DLD1 (cell line): ENCODE data around the gene DUSP7.

Source experiments
- in situ Hi-C: cut with HindIII; loops from 2 replicates; pipeline ENCODE4 v1.10.0; 2017; ENCODE audit warnings: low sequenced_read_pairs

The DUSP7 gene, protein sequence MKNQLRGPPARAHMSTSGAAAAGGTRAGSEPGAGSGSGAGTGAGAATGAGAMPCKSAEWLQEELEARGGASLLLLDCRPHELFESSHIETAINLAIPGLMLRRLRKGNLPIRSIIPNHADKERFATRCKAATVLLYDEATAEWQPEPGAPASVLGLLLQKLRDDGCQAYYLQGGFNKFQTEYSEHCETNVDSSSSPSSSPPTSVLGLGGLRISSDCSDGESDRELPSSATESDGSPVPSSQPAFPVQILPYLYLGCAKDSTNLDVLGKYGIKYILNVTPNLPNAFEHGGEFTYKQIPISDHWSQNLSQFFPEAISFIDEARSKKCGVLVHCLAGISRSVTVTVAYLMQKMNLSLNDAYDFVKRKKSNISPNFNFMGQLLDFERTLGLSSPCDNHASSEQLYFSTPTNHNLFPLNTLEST

DNA sequence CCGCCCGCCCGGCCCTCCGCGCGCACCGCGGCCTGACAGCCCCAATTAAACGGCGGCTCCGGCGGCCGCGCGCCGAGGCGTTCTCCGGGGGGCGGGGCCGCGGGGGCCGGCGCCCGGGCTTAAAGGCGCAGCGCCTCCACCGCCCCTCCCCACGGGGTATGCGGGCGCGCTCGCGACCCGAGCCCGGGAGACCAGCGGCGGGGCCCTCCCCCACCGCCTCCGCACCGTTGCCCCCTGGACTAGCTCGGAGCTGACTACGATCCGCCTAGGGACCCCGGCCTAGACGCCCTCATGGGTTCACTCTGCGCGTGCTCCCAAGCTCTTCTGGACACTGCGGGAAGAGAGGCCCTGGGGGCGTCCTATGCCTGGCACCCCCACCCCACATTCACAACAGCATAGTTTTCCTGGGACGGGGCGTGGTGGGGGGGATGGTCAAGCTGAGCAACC, at the start of gene DUSP7:
Gene DUSP7, minus strand, starts transcription at position 51 of the 447 bp plus-strand sequence. CDS start 205 bp downstream, outside the sequence.
- in situ Hi-C loops, result no loop called here

DNA sequence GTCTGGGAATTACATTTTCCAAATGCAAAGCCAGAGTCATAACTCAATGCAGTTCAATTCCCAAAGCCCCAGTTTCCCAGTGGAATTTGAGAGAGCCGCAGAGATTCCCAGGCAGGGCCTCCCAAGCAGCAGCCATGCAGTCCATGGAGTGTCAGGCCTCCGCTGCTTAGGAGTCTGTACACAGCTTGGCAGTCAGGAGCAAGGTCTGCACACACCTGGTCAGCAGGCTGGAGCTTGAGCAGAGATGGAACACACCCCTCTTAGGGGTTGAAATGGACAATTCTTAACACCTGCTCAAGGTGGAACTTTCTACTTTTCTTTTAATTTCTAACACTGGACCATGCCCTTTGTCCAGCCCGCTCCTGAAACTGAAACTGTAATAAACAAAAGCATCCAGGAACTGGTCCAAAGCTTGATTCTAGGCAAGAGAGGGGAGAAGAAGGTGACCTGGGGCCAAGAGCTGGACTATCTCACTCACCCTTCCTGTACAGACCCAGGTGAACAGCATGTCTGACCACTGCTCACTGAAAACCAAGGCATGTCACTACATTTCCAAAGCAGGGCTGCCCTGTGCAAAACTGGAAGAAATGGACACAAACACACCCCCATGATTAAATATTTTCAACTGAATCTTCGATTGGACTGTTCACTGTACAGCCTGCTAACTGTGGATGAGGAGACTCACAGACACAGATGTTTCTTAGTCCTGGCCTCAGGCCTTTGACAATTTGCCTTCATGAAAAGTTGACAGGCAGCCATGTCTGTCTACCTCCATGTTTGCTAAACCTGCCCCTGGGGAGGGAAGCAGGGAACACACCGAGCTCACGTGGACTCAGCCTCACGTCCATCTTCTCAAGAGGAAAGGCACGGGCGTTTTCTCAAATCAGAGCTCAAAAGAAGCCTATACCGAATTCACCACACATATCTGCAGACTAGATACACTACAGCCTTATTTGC, 48.6 kb upstream of the DUSP7 start:
- in situ Hi-C loops, result loop anchor here (10.0 kb wide), 1 partner anchor 110 kb away; the partner anchor contains the start of gene RPL29

DNA sequence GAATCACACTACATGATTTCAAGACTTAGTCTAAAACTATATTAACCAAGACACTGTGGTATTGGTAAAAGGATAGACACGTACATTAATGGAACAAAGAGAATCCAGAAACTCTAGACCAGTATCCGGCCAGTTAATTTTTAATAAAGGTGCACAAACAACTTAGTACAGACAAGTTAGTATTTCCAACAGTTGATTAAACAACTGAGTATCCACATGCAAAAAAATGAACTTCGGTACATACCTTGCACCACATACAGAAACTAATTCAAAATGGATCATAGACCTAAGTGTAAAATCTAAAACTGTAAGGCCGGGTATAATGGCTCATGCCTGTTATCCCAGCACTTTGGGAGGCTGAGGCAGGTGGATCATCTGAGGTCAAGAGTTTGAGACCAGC, 46.6 kb upstream of the DUSP7 start:
- in situ Hi-C loops, result loop anchor here (10.0 kb wide), 1 partner anchor 108 kb away; the partner anchor contains the start of gene RPL29

DNA sequence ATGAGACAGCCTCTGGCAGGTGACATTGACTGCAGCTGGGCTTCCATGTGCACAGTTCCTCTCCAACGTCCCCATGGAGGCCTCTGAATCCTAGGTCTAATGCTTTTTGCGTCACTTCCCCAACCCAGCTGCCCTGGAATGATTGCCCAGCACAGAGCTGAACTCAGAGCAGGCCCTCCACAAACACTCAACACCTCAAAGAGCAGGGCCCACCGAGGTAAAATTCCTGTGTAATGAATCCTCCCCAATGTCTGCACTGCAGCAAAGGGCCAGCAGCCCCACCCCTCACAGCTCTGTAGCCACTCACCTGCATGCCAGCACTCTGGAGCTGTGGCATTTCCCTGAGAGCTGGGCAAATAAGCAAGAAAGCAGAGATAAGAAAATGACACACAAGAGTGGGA, 42.6 kb upstream of the DUSP7 start:
- in situ Hi-C loops, result no loop called here

DNA sequence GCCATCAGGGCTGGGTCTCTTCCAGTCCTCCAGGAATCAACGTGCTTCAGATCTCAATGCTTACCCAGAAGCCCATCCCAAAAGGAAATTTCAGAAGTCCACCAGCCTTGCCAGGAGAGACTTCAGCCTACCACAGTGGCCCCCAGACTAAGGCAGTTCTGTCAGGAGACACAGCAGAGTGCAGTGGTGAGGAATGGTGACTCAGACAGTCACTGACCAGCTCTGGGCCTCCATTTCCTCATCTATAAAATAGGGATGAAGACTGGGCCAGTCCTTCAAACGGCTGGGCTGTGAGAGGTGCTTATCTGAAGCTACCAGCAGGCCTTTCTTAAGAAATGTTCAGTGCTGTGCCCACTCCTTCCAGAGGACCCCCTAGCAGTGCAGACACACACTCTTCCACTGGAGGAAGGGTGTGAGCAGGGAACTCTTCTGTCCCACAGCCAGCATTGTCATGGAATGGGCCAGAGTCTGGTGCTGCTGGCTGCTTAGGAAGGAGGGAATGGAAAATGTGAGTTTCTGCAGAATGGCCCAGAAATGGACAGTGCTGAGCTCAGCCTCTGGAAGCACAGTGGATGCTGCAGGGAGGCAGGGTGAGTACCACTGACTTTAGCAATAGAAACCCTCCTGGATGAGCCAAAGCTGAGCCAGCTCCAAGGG, 41.6 kb upstream of the DUSP7 start:
- in situ Hi-C loops, result no loop called here

DNA sequence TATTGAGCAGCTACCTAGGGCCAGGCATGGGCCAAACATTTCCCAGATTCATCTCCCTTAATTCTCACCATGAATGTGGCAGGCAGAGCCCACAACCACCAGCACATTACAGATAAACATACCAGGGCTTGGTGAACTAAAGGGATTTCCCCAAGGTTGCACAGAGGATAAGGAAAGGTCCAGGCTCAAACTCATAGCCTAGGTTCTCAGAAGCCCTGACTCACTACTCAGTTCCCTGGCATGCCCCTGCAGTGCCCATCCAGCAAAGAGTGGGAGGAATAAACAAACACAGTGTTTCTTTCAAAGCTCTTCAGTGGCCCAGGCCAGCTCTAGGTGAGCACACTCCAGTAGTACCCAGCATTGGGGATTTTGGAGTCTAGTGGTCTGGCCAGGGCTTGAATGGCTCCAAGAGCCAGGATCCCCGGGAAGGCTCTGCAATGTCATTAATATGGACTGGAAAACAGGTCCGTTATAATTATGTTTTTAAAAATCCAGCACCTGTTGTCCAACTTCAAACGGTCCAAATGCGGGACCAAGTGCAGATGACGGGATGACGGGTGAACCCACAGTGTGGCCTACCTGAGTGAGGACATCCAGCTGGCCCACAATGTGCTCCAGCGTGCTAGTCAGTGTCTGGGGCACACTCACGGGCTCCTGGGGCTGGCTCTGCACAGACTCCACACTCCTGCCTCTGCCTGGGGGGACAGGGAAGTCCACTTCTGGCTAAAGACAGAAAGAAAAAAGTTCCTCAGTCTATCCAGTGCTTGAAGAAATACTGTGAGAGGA, 39.8 kb upstream of the DUSP7 start:
- in situ Hi-C loops, result no loop called here

DNA sequence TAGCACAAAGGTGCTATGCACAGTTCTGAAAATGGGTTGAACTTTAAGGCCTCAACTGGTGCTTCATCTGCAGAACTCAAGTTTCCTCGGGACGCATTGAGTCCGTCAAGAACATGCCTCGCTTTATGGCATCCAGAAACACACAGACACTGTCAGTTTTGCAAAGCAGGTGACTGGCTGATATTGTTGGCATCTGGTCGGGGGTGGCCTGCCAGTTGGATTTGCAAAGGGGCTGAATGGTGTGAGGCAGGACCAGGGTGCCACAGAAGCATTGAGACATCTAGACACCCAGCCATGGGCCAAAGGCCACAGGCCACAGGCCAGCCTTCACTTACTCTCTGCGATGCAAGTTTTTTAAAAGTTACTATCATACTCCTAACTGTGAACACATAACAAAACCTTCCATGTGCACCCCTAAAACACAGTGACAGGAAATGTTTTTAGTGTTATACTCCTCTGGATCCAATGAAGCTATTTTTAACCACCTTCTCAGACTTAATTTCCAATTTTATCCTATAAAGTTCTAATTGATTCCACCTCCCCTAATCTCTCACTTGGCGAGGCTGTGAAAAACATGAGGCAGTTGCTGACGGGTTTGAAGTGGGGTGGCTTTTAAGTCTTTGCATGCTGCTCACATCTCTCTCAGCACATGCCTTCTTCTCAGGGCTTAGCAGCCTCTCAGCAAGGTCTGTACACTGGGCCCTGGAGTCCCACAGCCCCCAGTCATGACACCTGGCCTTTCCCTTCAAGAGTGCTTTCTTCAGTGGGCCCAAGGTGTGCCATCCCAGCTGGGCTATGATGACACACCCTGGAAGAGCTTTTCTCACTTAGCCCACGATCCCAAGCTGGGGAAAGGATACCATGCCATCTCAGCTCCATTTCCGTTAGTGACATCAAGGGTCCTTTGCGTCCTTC, 38.5 kb upstream of the DUSP7 start:
- in situ Hi-C loops, result loop anchor here (5.0 kb wide), 1 partner anchor 87 kb away; no protein-coding TSS in a partner anchor

DNA sequence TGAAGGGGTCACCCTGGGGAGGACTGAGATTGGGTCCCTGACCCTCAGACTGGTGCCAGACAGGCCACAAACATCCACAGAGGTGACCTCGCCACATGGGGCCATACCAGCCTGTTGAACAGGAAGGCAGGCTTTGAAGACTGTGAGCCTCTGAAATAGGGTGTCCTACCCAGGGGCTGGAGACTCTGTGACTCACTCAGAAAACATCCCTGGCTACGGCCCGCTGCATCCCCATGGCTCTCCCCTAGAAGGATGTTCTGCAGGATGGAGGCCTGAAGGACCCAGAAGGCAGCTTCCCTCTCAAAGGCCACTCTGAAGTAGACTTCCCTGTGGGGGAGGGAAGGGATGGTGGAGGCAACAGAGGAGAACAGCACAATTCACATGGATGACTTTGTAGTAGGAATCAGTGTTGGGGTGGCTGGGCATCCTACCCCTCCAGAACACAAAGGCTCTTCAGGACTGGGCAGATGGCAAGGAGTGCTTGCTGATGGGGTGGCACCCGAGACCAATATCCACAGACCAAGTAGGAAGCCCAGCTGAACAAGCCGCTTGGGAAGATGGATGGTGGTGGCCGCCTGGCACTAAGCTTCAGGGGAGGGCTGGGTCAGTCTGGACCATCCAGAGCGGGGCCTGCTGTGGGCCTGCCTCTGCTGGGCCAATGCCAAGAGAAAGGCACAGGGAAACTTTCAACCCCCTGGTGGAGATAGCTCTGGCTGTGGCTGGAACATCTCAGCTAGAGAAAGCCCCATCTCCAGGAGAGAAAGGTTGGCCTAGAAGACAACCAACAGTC, 37.6 kb upstream of the DUSP7 start:
- in situ Hi-C loops, result loop anchor here (5.0 kb wide), 1 partner anchor 88 kb away; no protein-coding TSS in a partner anchor

DNA sequence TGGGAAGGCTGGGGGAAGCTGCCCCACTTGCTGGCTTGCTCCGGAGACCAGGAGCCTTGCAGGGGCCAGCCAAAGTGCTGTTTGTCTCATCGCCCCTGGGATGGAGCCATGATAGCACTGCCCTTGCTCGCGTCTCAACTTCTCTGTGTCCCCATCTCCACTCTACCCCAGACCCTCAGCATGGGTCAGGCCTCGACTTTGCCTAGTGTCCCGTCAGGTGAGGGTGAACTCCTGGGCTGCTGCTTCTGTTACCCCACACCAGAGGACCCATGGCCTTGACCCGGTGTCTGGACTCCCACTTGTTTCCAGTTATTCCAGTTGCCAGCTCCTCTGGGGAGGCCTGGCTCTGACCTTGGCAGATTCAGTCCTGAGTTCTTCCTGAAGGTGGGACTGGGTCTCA, 36.5 kb upstream of the DUSP7 start:
- in situ Hi-C loops, result loop anchor here (5.0 kb wide), 1 partner anchor 89 kb away; no protein-coding TSS in a partner anchor

DNA sequence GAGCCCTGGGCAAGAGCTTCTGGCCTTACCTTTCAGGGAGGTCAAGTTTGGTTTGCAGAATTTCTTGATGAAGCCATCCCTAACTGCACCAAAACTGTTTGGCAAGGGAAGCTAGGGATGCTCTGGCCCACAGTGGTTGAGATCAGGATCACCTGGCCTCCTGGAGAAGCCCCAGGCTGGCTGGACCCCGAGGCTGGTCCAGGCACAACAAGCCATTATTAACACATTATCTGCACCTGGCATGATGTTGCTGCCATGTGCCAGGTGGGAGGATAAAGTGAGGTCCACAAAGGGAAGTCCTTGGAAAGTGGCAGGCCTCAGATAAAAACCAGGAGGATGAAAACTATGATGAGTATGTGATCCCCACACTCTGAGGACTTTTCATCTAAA, 35.9 kb upstream of the DUSP7 start:
- in situ Hi-C loops, result loop anchor here (5.0 kb wide), 1 partner anchor 90 kb away; no protein-coding TSS in a partner anchor

DNA sequence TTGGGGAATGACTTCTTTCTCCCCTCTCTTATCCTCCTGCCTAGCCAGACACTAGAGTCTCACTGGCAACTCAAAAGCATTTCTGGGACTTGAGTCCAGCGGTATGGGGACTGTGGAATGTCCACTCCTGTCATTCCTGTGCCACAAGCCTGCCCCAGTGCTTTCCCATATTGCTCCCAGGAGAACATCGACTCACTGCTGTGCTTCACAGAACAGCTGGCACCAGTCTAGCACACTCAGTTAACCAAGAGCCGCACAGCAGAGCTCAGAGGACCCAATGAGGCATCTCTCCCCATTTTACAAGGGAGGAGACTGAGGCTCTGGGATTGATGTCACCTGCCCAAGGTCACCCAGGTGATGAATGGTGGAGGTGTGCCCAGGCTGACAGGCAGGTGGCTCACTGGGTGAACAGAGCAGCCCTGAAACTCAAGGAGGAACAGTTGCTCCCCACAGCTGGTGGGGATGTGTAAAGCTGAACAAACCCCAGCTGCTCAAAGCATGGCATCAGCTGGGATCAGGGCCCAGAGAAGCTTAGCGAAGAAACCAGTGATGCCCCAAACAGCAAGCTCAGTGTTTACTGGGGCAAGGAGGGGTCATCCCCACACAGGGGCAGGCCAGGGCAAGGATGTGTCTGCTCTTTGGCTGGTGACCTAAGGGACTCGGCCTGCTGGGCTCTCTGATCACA, 35.4 kb upstream of the DUSP7 start:
- in situ Hi-C loops, result loop anchor here (5.0 kb wide), 1 partner anchor 91 kb away; no protein-coding TSS in a partner anchor

DNA sequence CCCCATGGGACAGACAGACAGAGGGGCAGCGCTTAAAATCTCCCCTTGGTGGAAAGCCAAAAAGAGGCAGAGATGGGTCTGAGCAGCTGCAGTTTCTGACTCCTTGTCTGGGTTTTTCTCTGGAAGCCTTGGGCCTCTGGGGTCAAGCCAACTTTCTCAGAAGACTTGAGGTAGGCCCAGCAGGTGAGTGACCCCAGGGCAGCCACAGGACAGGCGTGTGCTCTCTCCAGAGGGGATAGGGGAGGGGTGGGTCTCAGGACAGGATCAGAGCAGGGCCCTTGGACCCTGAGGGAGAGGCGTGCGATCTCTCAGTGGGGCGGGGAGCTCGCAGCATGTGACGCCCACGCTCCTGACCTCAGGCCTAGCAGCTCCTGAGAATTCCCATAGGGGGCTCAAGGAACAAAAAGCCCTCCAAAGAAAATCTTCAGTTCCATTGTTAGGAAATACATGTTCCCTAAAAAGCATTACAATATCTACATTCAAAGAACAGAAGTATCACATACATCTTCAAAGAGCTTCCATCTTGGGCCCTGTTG, 34.6 kb upstream of the DUSP7 start:
- in situ Hi-C loops, result loop anchor here (5.0 kb wide), 1 partner anchor 91 kb away; no protein-coding TSS in a partner anchor

DNA sequence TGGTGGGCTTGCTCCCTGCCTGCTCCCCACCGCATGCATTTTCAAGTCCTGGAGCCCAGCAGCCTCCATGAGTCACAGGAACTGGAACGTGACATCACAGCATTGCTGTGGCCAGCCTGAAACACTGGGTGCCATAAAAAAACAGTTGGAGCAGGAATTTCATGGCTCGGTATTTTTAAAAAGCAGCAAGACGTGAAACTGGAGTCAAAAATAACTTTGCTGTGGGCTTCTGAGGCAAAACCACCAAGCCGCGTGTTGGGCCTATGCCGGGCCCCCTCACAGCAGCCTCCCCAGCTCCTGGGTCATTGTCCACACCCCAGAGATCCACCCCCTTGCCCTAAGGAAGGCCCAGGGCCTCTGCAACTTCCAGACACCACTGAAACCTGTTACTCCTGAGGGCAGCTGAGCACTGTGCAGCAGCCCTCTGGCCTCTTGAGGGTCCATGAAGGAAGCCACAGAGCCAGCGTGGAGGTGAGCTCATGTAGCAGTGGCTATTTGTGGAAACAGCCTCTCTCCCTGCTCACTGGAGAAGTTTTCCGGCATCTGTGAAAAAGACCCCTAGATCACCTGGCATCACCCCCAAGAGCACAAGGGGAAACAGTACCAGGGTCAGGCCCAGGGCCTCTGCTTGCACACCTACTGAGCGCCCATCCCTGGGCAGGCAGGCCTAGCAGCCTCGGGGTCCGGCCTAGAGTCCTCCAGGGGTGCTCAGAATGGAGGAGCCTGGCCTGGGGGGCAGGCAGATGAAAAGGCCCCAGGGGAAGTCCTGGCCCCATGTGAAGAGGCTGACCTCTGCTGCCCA, 34.0 kb upstream of the DUSP7 start:
- in situ Hi-C loops, result loop anchor here (5.0 kb wide), 1 partner anchor 92 kb away; no protein-coding TSS in a partner anchor

DNA sequence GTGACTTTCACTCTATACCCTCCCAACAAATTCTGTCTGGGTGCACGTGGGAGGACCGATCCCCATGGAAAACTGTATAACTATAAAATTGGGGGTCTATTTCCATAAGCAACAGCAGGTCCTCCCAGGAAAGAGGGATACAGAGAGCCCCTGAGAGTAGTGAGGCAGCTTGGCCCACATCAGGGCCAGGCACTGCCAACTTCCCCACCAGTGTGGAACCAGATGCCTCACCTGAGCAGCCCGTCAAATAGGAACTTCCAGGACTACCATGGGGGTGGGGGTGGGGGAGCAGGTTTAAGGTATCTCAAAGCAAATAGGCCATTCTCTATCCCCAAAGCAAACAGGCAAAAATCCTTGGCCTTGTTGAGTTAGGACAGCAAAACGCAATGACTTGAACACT, 33.3 kb upstream of the DUSP7 start:
- in situ Hi-C loops, result loop anchor here (5.0 kb wide), 1 partner anchor 93 kb away; no protein-coding TSS in a partner anchor

DNA sequence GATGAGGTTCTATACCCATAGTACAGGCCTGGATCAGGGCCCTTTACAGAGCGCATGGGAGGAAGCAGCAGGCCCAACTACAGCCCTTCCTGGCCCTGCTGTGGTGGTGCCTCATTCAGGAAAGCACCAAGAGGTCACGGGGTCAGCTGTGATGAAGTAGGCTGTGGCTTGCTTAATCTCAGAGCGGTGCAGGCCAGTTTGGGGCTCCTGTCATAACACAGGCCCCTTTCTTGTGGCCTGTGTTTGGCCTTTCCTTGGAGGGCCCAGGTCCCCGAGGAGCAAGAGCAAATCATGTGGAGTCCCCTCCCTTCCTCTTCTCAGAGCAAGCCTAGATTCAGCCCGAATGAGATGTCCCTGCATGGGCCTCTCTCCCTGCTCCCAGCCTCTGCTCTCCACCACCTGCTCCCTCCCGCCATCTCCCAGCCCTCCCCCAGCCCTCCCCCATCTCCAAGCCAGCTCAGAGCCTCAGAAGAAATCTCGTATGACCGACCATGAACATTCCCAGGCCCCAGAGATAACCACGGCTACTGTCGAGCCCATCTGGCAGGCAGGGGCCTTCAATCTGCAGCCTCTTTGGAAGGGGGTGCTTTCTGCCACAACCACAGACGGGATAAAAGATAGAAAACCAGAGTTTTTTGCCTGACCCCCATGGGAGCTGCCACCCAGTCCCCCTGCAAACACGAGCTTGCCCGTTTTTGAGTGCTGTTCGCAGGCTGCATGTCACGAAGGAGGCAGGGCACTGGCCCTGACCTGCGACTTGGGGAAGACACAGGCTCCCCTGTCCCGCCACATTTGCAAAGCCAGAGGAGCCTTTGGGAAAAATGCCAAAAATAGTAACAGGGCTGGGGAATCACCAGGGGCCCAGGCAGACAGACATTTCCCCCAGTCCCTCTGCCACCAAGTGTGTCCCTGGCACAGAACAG, 32.3 kb upstream of the DUSP7 start:
- in situ Hi-C loops, result no loop called here
